ENCODE measurements around the gene CAMTA1.

DNA sequence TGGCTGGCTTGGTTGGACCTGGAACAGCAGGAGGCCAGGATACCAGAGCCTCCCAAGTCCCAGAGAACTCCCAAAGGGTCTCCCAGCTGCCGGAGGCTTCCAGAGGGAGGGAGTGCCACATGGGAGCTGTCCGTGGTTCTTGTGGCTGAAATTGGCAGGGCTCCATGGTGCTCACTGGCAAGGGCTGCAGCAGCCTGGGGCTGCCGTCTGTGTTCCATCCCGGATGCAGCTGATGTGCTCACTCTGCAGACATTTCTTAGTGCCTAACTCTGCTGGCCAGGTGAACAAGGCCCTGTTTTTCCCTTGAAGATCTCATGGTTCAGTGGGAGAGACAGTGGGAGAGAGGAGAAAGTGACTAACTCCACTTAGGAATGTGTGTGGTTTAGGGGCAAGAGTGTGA, 261.1 kb downstream of the CAMTA1 start:
- TF ChIP-seq RFX5 (IDR thresholded peaks at IDR 0.05; ENCODE audit: low read depth, low read length), result no peak
- TF ChIP-seq, protein P1, sequence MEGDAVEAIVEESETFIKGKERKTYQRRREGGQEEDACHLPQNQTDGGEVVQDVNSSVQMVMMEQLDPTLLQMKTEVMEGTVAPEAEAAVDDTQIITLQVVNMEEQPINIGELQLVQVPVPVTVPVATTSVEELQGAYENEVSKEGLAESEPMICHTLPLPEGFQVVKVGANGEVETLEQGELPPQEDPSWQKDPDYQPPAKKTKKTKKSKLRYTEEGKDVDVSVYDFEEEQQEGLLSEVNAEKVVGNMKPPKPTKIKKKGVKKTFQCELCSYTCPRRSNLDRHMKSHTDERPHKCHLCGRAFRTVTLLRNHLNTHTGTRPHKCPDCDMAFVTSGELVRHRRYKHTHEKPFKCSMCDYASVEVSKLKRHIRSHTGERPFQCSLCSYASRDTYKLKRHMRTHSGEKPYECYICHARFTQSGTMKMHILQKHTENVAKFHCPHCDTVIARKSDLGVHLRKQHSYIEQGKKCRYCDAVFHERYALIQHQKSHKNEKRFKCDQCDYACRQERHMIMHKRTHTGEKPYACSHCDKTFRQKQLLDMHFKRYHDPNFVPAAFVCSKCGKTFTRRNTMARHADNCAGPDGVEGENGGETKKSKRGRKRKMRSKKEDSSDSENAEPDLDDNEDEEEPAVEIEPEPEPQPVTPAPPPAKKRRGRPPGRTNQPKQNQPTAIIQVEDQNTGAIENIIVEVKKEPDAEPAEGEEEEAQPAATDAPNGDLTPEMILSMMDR (IDR thresholded peaks at IDR 0.05 in 2 of 3, conservative IDR thresholded peaks at IDR 0.05 in 1 of 3; ENCODE audit: insufficient read depth in 2 of 3, low read depth in 1 of 3, low read length in 3 of 3), result no peak
- TF ChIP-seq HMG20A (CRISPR knock-in tag; conservative IDR thresholded peaks at IDR 0.05), result no peak
- no peak for TF ChIP-seq CEBPB (tag; IDR thresholded peaks at IDR 0.05)
- TF ChIP-seq RBM17 (IDR thresholded peaks at IDR 0.05; ENCODE audit: borderline replicate concordance, low read depth, low read length), result no peak
- no peak for TF ChIP-seq PCBP2 (IDR thresholded peaks at IDR 0.05; ENCODE audit: low read depth, low read length, poor library complexity, severe bottlenecking)
- TF ChIP-seq KAT8 (IDR thresholded peaks at IDR 0.05; ENCODE audit: low read depth), result no peak
- TF ChIP-seq SMARCA4 (IDR thresholded peaks at IDR 0.05), result no peak
- no peak for TF ChIP-seq HCFC1 (IDR thresholded peaks at IDR 0.05; ENCODE audit: low read depth, low read length)
- TF ChIP-seq, protein P2, sequence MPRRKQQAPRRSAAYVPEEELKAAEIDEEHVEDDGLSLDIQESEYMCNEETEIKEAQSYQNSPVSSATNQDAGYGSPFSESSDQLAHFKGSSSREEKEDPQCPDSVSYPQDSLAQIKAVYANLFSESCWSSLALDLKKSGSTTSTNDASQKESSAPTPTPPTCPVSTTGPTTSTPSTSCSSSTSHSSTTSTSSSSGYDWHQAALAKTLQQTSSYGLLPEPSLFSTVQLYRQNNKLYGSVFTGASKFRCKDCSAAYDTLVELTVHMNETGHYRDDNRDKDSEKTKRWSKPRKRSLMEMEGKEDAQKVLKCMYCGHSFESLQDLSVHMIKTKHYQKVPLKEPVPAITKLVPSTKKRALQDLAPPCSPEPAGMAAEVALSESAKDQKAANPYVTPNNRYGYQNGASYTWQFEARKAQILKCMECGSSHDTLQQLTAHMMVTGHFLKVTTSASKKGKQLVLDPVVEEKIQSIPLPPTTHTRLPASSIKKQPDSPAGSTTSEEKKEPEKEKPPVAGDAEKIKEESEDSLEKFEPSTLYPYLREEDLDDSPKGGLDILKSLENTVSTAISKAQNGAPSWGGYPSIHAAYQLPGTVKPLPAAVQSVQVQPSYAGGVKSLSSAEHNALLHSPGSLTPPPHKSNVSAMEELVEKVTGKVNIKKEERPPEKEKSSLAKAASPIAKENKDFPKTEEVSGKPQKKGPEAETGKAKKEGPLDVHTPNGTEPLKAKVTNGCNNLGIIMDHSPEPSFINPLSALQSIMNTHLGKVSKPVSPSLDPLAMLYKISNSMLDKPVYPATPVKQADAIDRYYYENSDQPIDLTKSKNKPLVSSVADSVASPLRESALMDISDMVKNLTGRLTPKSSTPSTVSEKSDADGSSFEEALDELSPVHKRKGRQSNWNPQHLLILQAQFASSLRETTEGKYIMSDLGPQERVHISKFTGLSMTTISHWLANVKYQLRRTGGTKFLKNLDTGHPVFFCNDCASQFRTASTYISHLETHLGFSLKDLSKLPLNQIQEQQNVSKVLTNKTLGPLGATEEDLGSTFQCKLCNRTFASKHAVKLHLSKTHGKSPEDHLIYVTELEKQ (CRISPR knock-in tag; IDR thresholded peaks at IDR 0.05), result no peak
- TF ChIP-seq MAFF (IDR thresholded peaks at IDR 0.05; ENCODE audit: low read length), result no peak
- TF ChIP-seq, protein P3, sequence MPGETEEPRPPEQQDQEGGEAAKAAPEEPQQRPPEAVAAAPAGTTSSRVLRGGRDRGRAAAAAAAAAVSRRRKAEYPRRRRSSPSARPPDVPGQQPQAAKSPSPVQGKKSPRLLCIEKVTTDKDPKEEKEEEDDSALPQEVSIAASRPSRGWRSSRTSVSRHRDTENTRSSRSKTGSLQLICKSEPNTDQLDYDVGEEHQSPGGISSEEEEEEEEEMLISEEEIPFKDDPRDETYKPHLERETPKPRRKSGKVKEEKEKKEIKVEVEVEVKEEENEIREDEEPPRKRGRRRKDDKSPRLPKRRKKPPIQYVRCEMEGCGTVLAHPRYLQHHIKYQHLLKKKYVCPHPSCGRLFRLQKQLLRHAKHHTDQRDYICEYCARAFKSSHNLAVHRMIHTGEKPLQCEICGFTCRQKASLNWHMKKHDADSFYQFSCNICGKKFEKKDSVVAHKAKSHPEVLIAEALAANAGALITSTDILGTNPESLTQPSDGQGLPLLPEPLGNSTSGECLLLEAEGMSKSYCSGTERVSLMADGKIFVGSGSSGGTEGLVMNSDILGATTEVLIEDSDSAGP (CRISPR knock-in tag; IDR thresholded peaks at IDR 0.05), result no peak
- no peak for TF ChIP-seq RCOR1 (IDR thresholded peaks at IDR 0.05; ENCODE audit: borderline replicate concordance in 1 of 2, low read depth in 2 of 2, low read length in 2 of 2)
